SH-SY5Y (cell line): Measurements from ENCODE around the gene ATP12A.

Source experiments
- GATA2 ChIP-seq: IDR thresholded peaks from 2 replicates; pipeline ENCODE4 v1.6.1; 2011; ENCODE audit warnings: mild to moderate bottlenecking, low read depth, low read length
- GATA3 ChIP-seq: IDR thresholded peaks from 2 replicates; pipeline ENCODE4 v1.6.1; 2011; ENCODE audit warnings: low read depth, mild to moderate bottlenecking, low read length, moderate library complexity

ATP12A gene

GRCh38 chr13:24688950-24689349 lies 8.7 kb downstream of the ATP12A start:
- TF ChIP-seq GATA2 (no peak), GATA3 (no peak)

- TF ChIP-seq GATA3 (no peak), GATA2 (no peak)
These were observed 11.2 kb downstream of the ATP12A start for GRCh38 chr13:24691381-24691780.

GRCh38 chr13:24692561-24692960 lies 12.4 kb downstream of the ATP12A start:
- TF ChIP-seq GATA2: no peak
- TF ChIP-seq GATA3: no peak

- TF ChIP-seq GATA3: no peak
- no peak for TF ChIP-seq GATA2
These were observed 13.8 kb downstream of the ATP12A start for GRCh38 chr13:24693862-24694471.

- TF ChIP-seq GATA2 (no peak), GATA3 (no peak)
These were observed 14.7 kb downstream of the ATP12A start for GRCh38 chr13:24694907-24695306.

GRCh38 chr13:24698686-24699085 lies 18.5 kb downstream of the ATP12A start:
- TF ChIP-seq GATA3 (no peak), GATA2 (no peak)

- TF ChIP-seq GATA2 (no peak), GATA3 (no peak)
These were observed 19.3 kb downstream of the ATP12A start for GRCh38 chr13:24699541-24699940.

GRCh38 chr13:24700539-24700938 lies 20.3 kb downstream of the ATP12A start:
- TF ChIP-seq GATA2 (no peak), GATA3 (no peak)

- TF ChIP-seq GATA2 (no peak), GATA3 (no peak)
These were observed 26.8 kb downstream of the ATP12A start for GRCh38 chr13:24706886-24707585.

GRCh38 chr13:24709186-24709913 lies 29.1 kb downstream of the ATP12A start:
- TF ChIP-seq GATA3: no peak
- TF ChIP-seq GATA2: no peak

- TF ChIP-seq GATA2 (no peak), GATA3 (no peak)
These were observed 32.8 kb downstream of the ATP12A start for GRCh38 chr13:24713022-24713421.

GRCh38 chr13:24716011-24716410 lies 35.8 kb downstream of the ATP12A start:
- no peak for TF ChIP-seq GATA3

- TF ChIP-seq GATA3: no peak
- no peak for TF ChIP-seq GATA2
These were observed 36.2 kb downstream of the ATP12A start for GRCh38 chr13:24716446-24716845.

GRCh38 chr13:24717217-24717616 lies 37.0 kb downstream of the ATP12A start:
- TF ChIP-seq GATA3: no peak
- no peak for TF ChIP-seq GATA2

GRCh38 chr13:24718192-24718965 lies 38.2 kb downstream of the ATP12A start:
- TF ChIP-seq GATA3 (no peak), GATA2 (no peak)
